B cell (primary cell): ENCODE measurements around the gene ODR4. TPM values are rescaled to one million over a fixed set of nuclear protein-coding genes. Genes with fewer than 3 reads are reported as not detected.

Source experiments
- ATAC-seq: fragments of 200-7000 bp; cut with Tn5 transposase; one replicate; pipeline ENCODE4 v1.10.0; 2021; ENCODE audit warnings: low read depth, mild to moderate bottlenecking, moderate number of reproducible peaks, moderate library complexity
- CTCF ChIA-PET: fragments of 350-600 bp; sonication (Branson Sonifier 250); formaldehyde crosslinking; loops from one replicate; lab custom pipeline; 2021; ENCODE audit warnings: antibody characterized with exemption, inconsistent platforms; lab: Charles Lee
- POLR2A ChIA-PET: fragments of 350-600 bp; sonication (Branson Sonifier 250); formaldehyde crosslinking; loops from one replicate; lab custom pipeline; 2021; ENCODE audit warnings: antibody characterized with exemption; lab: Charles Lee
- DNase-seq: peaks from one replicate; pipeline ENCODE4 v3.0.0; 2013
- H2AFZ ChIP-seq: 2 replicates; pipeline ENCODE4 v1.6.1; 2012; ENCODE audit warnings: mild to moderate bottlenecking, low read depth, low read length; ENCODE audit not compliant: insufficient read depth, poor library complexity, severe bottlenecking
- H3K27ac ChIP-seq, 2 donors: 1 replicate in 1 of 2; 2 replicates in 1 of 2; pipeline ENCODE4 v1.5.1; 2012 to 2013; ENCODE audit warnings: low read length in 2 of 2, mild to moderate bottlenecking in 2 of 2, moderate library complexity in 1 of 2
- H3K27me3 ChIP-seq, 4 experiments: fragments of 200-600 bp in 1 of 4; sonication (generic) in 1 of 4; replicated peaks in 1 of 4; 1 replicate in 2 of 4; 2 replicates in 2 of 4; pipeline versions ENCODE4 v1.6.1 to v1.7.0; 2013 to 2016; ENCODE audit warnings: low read length in 3 of 4, mild to moderate bottlenecking in 2 of 4, mixed read lengths in 1 of 4, moderate library complexity in 1 of 4; ENCODE audit not compliant: insufficient read depth in 4 of 4, control insufficient read depth in 3 of 4; ENCODE audit errors: control extremely low read depth in 1 of 4
- H3K36me3 ChIP-seq, 2 experiments: replicated peaks in 1 of 2; 1 replicate in 1 of 2; 2 replicates in 1 of 2; pipeline versions ENCODE4 v1.6.1 to v1.7.1; 2013; ENCODE audit warnings: low read length in 1 of 2; ENCODE audit not compliant: insufficient read depth in 2 of 2, control insufficient read depth in 1 of 2; ENCODE audit errors: control extremely low read depth in 1 of 2, extremely low read depth in 1 of 2
- H3K4me1 ChIP-seq, 2 donors: fragments of 200-600 bp in 1 of 2; sonication (generic) in 1 of 2; 1 replicate in 1 of 2; 2 replicates in 1 of 2; pipeline versions ENCODE4 v1.5.1 to v1.6.1; 2013 to 2017; ENCODE audit warnings: low read length in 2 of 2; ENCODE audit not compliant: control insufficient read depth in 2 of 2, insufficient read depth in 2 of 2
- H3K4me2 ChIP-seq: replicated peaks from 2 replicates; pipeline ENCODE3; 2012; ENCODE audit warnings: mild to moderate bottlenecking, low read depth, low read length; ENCODE audit not compliant: poor library complexity, severe bottlenecking
- H3K4me3 ChIP-seq, 5 experiments: fragments of 200-600 bp in 1 of 5; sonication (generic) in 1 of 5; 1 replicate in 3 of 5; 2 replicates in 2 of 5; pipeline versions ENCODE4 v1.5.1 to v1.7.0; 2011 to 2016; ENCODE audit warnings: low read length in 4 of 5, mild to moderate bottlenecking in 4 of 5, low read depth in 2 of 5, control low read depth in 1 of 5, moderate library complexity in 1 of 5; ENCODE audit not compliant: insufficient read depth in 1 of 5; ENCODE audit errors: control extremely low read depth in 1 of 5, extremely low read depth in 1 of 5
- H3K79me2 ChIP-seq: fragments of 200-600 bp; sonication (generic); one replicate; pipeline ENCODE4 v1.6.0; 2016; ENCODE audit warnings: low read length; ENCODE audit not compliant: control insufficient read depth, insufficient read depth
- H3K9ac ChIP-seq: fragments of 200-600 bp; sonication (generic); 2 replicates; pipeline ENCODE4 v1.6.1; 2017; ENCODE audit warnings: mild to moderate bottlenecking, low read length, moderate library complexity
- H3K9me3 ChIP-seq, 3 donors: one replicate each; pipeline versions ENCODE4 v1.6.1 to v1.7.1; 2013; ENCODE audit warnings: low read length in 2 of 3; ENCODE audit not compliant: control insufficient read depth in 2 of 3, insufficient read depth in 1 of 3; ENCODE audit errors: control extremely low read depth in 1 of 3
- H4K20me1 ChIP-seq: 2 replicates; pipeline ENCODE4 v1.6.0; 2012; ENCODE audit warnings: mild to moderate bottlenecking, low read length; ENCODE audit not compliant: insufficient read depth, control insufficient read depth, poor library complexity, severe bottlenecking
- H3K27ac Mint-ChIP-seq: one replicate; pipeline ENCODE4 v1.8.0; 2021; ENCODE audit warnings: mixed read lengths
- H3K27me3 Mint-ChIP-seq: one replicate; pipeline ENCODE4 v1.8.0; 2021; ENCODE audit warnings: mixed read lengths
- H3K4me1 Mint-ChIP-seq: one replicate; pipeline ENCODE4 v1.8.0; 2021; ENCODE audit warnings: mixed read lengths
- H3K4me3 Mint-ChIP-seq: one replicate; pipeline ENCODE4 v1.8.0; 2021; ENCODE audit warnings: mixed read lengths
- H3K9me3 Mint-ChIP-seq: one replicate; pipeline ENCODE4 v1.8.0; 2022; ENCODE audit warnings: mixed read lengths; ENCODE audit not compliant: insufficient read depth
- EZH2 ChIP-seq: IDR thresholded peaks from 2 replicates; pipeline ENCODE4 v1.6.1; 2012; ENCODE audit warnings: borderline replicate concordance, low read depth, mild to moderate bottlenecking, moderate library complexity, low read length; ENCODE audit not compliant: insufficient read depth, poor library complexity, severe bottlenecking
- WGBS: methylation state at CpG from one replicate; pipeline ENCODE4 v1.1.5; 2013; ENCODE audit warnings: missing lambda C conversion rate; ENCODE audit not compliant: insufficient coverage; 5-methylcytosine and 5-hydroxymethylcytosine counted together
- intact Hi-C: fragments of 100-400 bp; cut with micrococcal nuclease; formaldehyde crosslinking; loops from one replicate; pipeline ENCODE4 v1.10.0; 2022
- polyA plus RNA-seq: library from polyadenylated mRNA; depleted of rRNA; stranded (reverse); fragments of >200 nt; gene quantifications from 2 replicates; pipeline ENCODE4 v1.2.3, GENCODE V29; 2012
- total RNA-seq, 2 donors: library from RNA; stranded (reverse); fragments of 120-200 nt in 1 of 2; gene quantifications; 1 replicate in 1 of 2; 2 replicates in 1 of 2; pipeline versions ENCODE4 v1.2.3 to v1.2.4, GENCODE V29; 2013 to 2022
- TF ChIP-seq, protein P1 (sequence below): fragments of 200-600 bp; IDR thresholded peaks from one replicate; pipeline ENCODE4 v1.8.0; 2022; ENCODE audit warnings: antibody characterized with exemption, mild to moderate bottlenecking

The ODR4 gene
- total and polyA plus RNA-seq, 2 donors (not counting 1 experiment from before 2014, with no cell fraction given): 6.6 to 15.0 TPM

DNA sequence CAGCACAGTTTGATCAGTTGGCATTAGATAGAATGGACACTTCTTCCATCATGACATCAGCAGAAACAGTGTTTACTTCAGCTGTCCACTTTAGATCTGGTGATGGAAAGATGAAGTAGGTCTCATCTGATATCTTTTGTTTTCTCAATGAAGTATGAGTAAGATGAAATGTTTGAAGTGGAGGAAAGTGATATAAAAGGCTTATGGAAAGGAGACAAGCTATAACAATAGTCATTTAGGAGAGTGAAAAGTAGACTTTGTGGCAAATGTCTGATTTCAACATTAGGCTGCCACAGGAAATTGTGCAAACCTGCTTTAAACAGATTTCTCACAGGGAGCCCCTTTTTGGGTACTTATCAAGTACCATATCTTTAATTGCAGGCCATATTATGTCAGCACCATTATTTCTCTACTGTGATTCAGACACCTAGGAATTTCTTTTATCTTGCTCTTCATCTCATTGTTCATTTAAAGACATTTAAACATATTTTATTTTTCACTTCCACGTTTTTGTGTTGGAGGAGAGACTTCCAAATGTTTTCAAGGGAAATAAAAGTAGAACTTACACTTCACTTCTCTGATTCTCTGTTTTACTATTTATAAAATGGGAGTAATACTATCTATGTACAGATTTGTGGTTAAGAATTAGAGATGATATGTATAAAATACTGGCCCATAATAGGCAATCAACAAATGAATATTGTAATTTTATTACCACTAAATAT, 67.2 kb downstream of the ODR4 start:
- ChIA-PET CTCF (interaction anchor here (1.0 kb wide), 1 partner anchor 39 kb away, joined by 3 read pairs; no protein-coding TSS in a partner anchor), POLR2A (no interaction called here)
- Histone ChIP-seq H2AFZ (no peak overlapping the region), H4K20me1 (no peaks in the 10 kb centered on the region), H3K4me1 (no peaks in the 10 kb centered on the region), H3K36me3 (no peaks in the 10 kb centered on the region), H3K4me2 (no peak overlapping the region), H3K27me3 (no peaks in the 10 kb centered on the region), H3K9me3 (no peaks in the 10 kb centered on the region), H3K4me3 (no peak overlapping the region), H3K9ac (no peak overlapping the region), H3K79me2 (no peaks in the 10 kb centered on the region), H3K27ac (no peak overlapping the region)
- no peak for ATAC-seq
- no peaks in the 10 kb centered on the region for H3K4me1 Mint-ChIP-seq
- no peak for TF ChIP-seq EZH2
- TF ChIP-seq, protein P1, sequence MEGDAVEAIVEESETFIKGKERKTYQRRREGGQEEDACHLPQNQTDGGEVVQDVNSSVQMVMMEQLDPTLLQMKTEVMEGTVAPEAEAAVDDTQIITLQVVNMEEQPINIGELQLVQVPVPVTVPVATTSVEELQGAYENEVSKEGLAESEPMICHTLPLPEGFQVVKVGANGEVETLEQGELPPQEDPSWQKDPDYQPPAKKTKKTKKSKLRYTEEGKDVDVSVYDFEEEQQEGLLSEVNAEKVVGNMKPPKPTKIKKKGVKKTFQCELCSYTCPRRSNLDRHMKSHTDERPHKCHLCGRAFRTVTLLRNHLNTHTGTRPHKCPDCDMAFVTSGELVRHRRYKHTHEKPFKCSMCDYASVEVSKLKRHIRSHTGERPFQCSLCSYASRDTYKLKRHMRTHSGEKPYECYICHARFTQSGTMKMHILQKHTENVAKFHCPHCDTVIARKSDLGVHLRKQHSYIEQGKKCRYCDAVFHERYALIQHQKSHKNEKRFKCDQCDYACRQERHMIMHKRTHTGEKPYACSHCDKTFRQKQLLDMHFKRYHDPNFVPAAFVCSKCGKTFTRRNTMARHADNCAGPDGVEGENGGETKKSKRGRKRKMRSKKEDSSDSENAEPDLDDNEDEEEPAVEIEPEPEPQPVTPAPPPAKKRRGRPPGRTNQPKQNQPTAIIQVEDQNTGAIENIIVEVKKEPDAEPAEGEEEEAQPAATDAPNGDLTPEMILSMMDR: no peak
- no peaks in the 10 kb centered on the region for H3K27me3 Mint-ChIP-seq
- no peak overlapping the region for H3K4me3 Mint-ChIP-seq
- no peak overlapping the region for H3K27ac Mint-ChIP-seq
- H3K9me3 Mint-ChIP-seq: no peaks in the 10 kb centered on the region
- no peak for DNase-seq
- intact Hi-C loops: no loop called here
- WGBS: no CpG with 5 or more reads among the region's 1 CpG

DNA sequence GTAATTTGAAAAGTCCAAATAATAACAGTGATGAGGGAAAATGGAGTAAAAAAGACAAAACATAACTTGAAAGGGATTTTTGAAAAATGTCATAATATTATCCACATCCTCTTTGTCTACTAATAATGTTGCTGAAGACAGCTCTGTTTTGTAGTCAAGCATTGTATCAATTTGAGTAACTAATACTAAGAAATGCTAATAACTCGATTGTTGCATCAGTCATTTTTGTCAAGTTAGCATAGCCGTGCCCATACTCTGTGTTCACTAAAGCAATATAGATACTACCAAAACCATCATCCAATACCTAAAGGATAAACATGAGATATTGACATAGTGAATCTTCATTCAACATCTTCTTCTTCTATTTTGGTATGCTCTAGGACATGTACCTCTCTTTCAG, 68.0 kb downstream of the ODR4 start:
- DNase-seq: no peak
- intact Hi-C loops: no loop called here
- CTCF ChIA-PET: no interaction called here
- WGBS: no CpG with 5 or more reads among the region's 2 CpGs
- Histone ChIP-seq H4K20me1 (no peaks in the 10 kb centered on the region), H3K4me3 (no peak overlapping the region), H2AFZ (no peak overlapping the region), H3K4me1 (no peaks in the 10 kb centered on the region), H3K79me2 (no peaks in the 10 kb centered on the region), H3K4me2 (no peak overlapping the region), H3K9me3 (no peaks in the 10 kb centered on the region), H3K27me3 (no peaks in the 10 kb centered on the region), H3K27ac (no peak overlapping the region), H3K9ac (no peak overlapping the region), H3K36me3 (no peaks in the 10 kb centered on the region)
- TF ChIP-seq, protein P1: no peak
- no peak for TF ChIP-seq EZH2
- no peaks in the 10 kb centered on the region for H3K4me1 Mint-ChIP-seq
- no peak for ATAC-seq
- H3K27ac Mint-ChIP-seq: no peak overlapping the region
- POLR2A ChIA-PET: no interaction called here
- H3K9me3 Mint-ChIP-seq: no peaks in the 10 kb centered on the region
- no peaks in the 10 kb centered on the region for H3K27me3 Mint-ChIP-seq
- H3K4me3 Mint-ChIP-seq: no peak overlapping the region
